ENCODE data around the gene MTARC1.

- no peak for TF ChIP-seq EZH2 (IDR thresholded peaks at IDR 0.05; ENCODE audit: insufficient read depth, poor library complexity, severe bottlenecking)
- TF ChIP-seq EZH2phosphoT487 (IDR thresholded peaks at IDR 0.05; ENCODE audit: insufficient read depth, low read depth), result no peak
These were observed 716 bp upstream of the MTARC1 start for GRCh38 chr1:220786057-220786336.

Data from GM23248 (cell line).